Sigmoid colon (tissue), 4 donors: ENCODE data around the gene PRTFDC1.

Experiments used
- EP300 ChIP-seq, 4 donors: sonication (generic); formaldehyde crosslinking; IDR thresholded peaks; one replicate each; pipeline ENCODE4 v1.6.1; 2017; ENCODE audit warnings: antibody characterized with exemption in 4 of 4
- POLR2A ChIP-seq, 2 donors: fragments of 450-650 bp; IDR thresholded peaks; one replicate each; pipeline ENCODE4 v1.6.1; 2016; ENCODE audit warnings: antibody characterized with exemption in 2 of 2, mild to moderate bottlenecking in 2 of 2, moderate library complexity in 2 of 2
- POLR2AphosphoS5 ChIP-seq, 4 donors: sonication (generic); formaldehyde crosslinking; IDR thresholded peaks; one replicate each; pipeline ENCODE4 v1.6.1; 2017; ENCODE audit warnings: antibody characterized with exemption in 4 of 4
- TF ChIP-seq, protein P1 (sequence below), 4 experiments: fragments of 450-650 bp in 3 of 4; fragments of 200-600 bp in 1 of 4; IDR thresholded peaks; one replicate each; pipeline ENCODE4 v1.5.1; 2016 to 2019; ENCODE audit warnings: antibody characterized with exemption in 4 of 4, mild to moderate bottlenecking in 3 of 4, moderate library complexity in 2 of 4

DNA sequence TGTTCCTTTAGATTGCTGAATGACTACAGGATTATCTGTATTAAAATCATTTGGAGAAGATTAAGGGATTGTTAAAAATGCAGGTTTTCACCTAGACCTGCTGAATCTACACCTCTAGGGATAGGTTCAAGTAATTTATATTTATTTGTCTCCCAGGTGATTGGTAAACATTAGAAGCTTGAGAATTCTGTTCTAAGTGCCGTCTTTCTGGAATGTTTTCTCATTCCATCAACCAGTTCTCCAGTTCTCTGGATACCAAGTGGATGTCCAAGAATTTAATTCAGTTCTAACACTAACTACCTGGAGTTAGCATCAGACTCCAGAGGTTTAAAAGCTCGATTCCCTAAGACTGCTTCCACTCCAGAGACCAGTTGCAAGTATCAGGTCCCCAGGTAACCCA, 110.9 kb downstream of the PRTFDC1 start:
- TF ChIP-seq EP300 (IDR thresholded peaks at IDR 0.05), result no peak
- no peak for TF ChIP-seq POLR2A (IDR thresholded peaks at IDR 0.05)
- TF ChIP-seq, protein P1, sequence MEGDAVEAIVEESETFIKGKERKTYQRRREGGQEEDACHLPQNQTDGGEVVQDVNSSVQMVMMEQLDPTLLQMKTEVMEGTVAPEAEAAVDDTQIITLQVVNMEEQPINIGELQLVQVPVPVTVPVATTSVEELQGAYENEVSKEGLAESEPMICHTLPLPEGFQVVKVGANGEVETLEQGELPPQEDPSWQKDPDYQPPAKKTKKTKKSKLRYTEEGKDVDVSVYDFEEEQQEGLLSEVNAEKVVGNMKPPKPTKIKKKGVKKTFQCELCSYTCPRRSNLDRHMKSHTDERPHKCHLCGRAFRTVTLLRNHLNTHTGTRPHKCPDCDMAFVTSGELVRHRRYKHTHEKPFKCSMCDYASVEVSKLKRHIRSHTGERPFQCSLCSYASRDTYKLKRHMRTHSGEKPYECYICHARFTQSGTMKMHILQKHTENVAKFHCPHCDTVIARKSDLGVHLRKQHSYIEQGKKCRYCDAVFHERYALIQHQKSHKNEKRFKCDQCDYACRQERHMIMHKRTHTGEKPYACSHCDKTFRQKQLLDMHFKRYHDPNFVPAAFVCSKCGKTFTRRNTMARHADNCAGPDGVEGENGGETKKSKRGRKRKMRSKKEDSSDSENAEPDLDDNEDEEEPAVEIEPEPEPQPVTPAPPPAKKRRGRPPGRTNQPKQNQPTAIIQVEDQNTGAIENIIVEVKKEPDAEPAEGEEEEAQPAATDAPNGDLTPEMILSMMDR (IDR thresholded peaks at IDR 0.05), result no peak
- no peak for TF ChIP-seq POLR2AphosphoS5 (IDR thresholded peaks at IDR 0.05)
